ENCODE results near the gene BEST4. TPM values are rescaled to one million over a fixed set of nuclear protein-coding genes. Genes with fewer than 3 reads are reported as not detected.

Gene BEST4
- total RNA-seq = under 1 TPM; 0.14 to 0.28 (median 0.22) TPM
- polyA plus RNA-seq = 0.18 TPM
- long read RNA-seq, donor 1 = 0 reads
- long read RNA-seq, donor 2, partial matches to known transcripts = 1 of 1 reads
- long read RNA-seq, donor 2, other reads (novel, unspliced or antisense) = 0 of 1 reads
- long read RNA-seq, donor 3, partial matches to known transcripts = 1 of 2 reads
- long read RNA-seq, donor 3, other reads (novel, unspliced or antisense) = 1 of 2 reads
- long read RNA-seq, donor 4 = 0 reads

- Histone ChIP-seq H3K9me3 (ENCODE audit: control insufficient read depth, low read length) (no peaks in the 10 kb centered on the region), H3K4me3 (ENCODE audit: low read length) (no peak within 1 kb of the TSS), H3K4me1 (ENCODE audit: control insufficient read depth, insufficient read depth, low read length) (peaks cover 2% of the 10 kb centered on the region), H3K27me3 (ENCODE audit: control insufficient read depth, insufficient read depth) (no peaks in the 10 kb centered on the region), H3K27ac (ENCODE audit: low read length) (no peak within 1 kb of the TSS)
- WGBS = 82% methylated on average over 9 of the region's 9 CpGs
- peak; percentile 10 to 28 (median 17) for DNase-seq
- intact Hi-C loops (cut with DNase I) = loop anchor here in 2 of 4 donors (5.0 to 10.0 kb wide), 2 partner anchors 47 to 49 kb away; no protein-coding TSS in a partner anchor
- no peak for ATAC-seq
These were observed at the start of gene BEST4 for GRCh38 chr1:44788120-44788860. TSS of gene BEST4 (minus strand) at chr1:44788170. CDS start at chr1:44787705, 465 bp downstream.

- Histone ChIP-seq H3K4me3 (ENCODE audit: low read length) (no peak overlapping the region), H3K9me3 (ENCODE audit: control insufficient read depth, low read length) (no peaks in the 10 kb centered on the region), H3K27ac (ENCODE audit: low read length) (no peak overlapping the region), H3K4me1 (ENCODE audit: control insufficient read depth, insufficient read depth, low read length) (no peaks in the 10 kb centered on the region), H3K27me3 (ENCODE audit: control insufficient read depth, insufficient read depth) (no peaks in the 10 kb centered on the region)
- intact Hi-C loops (cut with DNase I) = loop anchor here in 3 of 4 donors (5.0 to 10.0 kb wide), 5 partner anchors 49 to 469 kb away; partner anchors contain the start of genes BEST4 (in 2 of the 3) and EIF2B3 (in 1 of the 3)
- WGBS = 64% methylated on average over 23 of the region's 23 CpGs
- DNase-seq (peak; percentile 89 to 95 (median 94)), ATAC-seq (peak; percentile 84 to 91)
These were observed 48.0 kb upstream of the BEST4 start for GRCh38 chr1:44835738-44836675.

- H3K4me1 ChIP-seq (ENCODE audit: control insufficient read depth, insufficient read depth, low read length) = no peaks in the 10 kb centered on the region
- no peak overlapping the region for H3K27ac ChIP-seq (ENCODE audit: low read length)
- H3K27me3 ChIP-seq (ENCODE audit: control insufficient read depth, insufficient read depth) = no peaks in the 10 kb centered on the region
- DNase-seq (no peak), ATAC-seq (no peak)
- no peaks in the 10 kb centered on the region for H3K9me3 ChIP-seq (ENCODE audit: control insufficient read depth, low read length)
- no peak overlapping the region for H3K4me3 ChIP-seq (ENCODE audit: low read length)
- intact Hi-C loops (cut with DNase I) = loop anchor here in 3 of 4 donors (5.0 to 10.0 kb wide), 5 partner anchors 37 to 470 kb away; partner anchors contain the start of genes BEST4 (in 1 of the 3) and EIF2B3 (in 1 of the 3)
- WGBS = 57% methylated on average over 7 of the region's 7 CpGs
These were observed 46.4 kb upstream of the BEST4 start for GRCh38 chr1:44834328-44834727.

GRCh38 chr1:44832056-44832705 is 44.2 kb upstream of the BEST4 start:
- no peaks in the 10 kb centered on the region for H3K4me1 ChIP-seq (ENCODE audit: control insufficient read depth, insufficient read depth, low read length)
- H3K27ac ChIP-seq (ENCODE audit: low read length) = no peak overlapping the region
- WGBS = 75% methylated on average over 13 of the region's 13 CpGs
- ATAC-seq (no peak), DNase-seq (no peak)
- no peaks in the 10 kb centered on the region for H3K9me3 ChIP-seq (ENCODE audit: control insufficient read depth, low read length)
- no peaks in the 10 kb centered on the region for H3K27me3 ChIP-seq (ENCODE audit: control insufficient read depth, insufficient read depth)
- intact Hi-C loops (cut with DNase I) = loop anchor here in 3 of 4 donors (5.0 to 10.0 kb wide), 5 partner anchors 35 to 473 kb away; partner anchors contain the start of genes BEST4 (in 1 of the 3) and EIF2B3 (in 1 of the 3)
- no peak overlapping the region for H3K4me3 ChIP-seq (ENCODE audit: low read length)

GRCh38 chr1:44831516-44831915 is 43.5 kb upstream of the BEST4 start:
- no peaks in the 10 kb centered on the region for H3K9me3 ChIP-seq (ENCODE audit: control insufficient read depth, low read length)
- no peaks in the 10 kb centered on the region for H3K27me3 ChIP-seq (ENCODE audit: control insufficient read depth, insufficient read depth)
- no peak overlapping the region for H3K4me3 ChIP-seq (ENCODE audit: low read length)
- DNase-seq (no peak), ATAC-seq (no peak)
- 45% methylated on average over 9 of the region's 9 CpGs for WGBS
- intact Hi-C loops (cut with DNase I) = loop anchor here in 3 of 4 donors (5.0 to 10.0 kb wide), 5 partner anchors 34 to 473 kb away; partner anchors contain the start of genes BEST4 (in 1 of the 3) and EIF2B3 (in 1 of the 3)
- no peaks in the 10 kb centered on the region for H3K4me1 ChIP-seq (ENCODE audit: control insufficient read depth, insufficient read depth, low read length)
- H3K27ac ChIP-seq (ENCODE audit: low read length) = no peak overlapping the region

- intact Hi-C loops (cut with DNase I) = loop anchor here in 3 of 4 donors (5.0 to 10.0 kb wide), 5 partner anchors 34 to 474 kb away; partner anchors contain the start of genes BEST4 (in 1 of the 3) and EIF2B3 (in 1 of the 3)
- Histone ChIP-seq H3K27ac (ENCODE audit: low read length) (no peak overlapping the region), H3K9me3 (ENCODE audit: control insufficient read depth, low read length) (no peaks in the 10 kb centered on the region), H3K27me3 (ENCODE audit: control insufficient read depth, insufficient read depth) (no peaks in the 10 kb centered on the region), H3K4me3 (ENCODE audit: low read length) (no peak overlapping the region), H3K4me1 (ENCODE audit: control insufficient read depth, insufficient read depth, low read length) (no peaks in the 10 kb centered on the region)
- 78% methylated on average over 10 of the region's 10 CpGs for WGBS
- no peak for DNase-seq
- no peak for ATAC-seq
These were observed 42.9 kb upstream of the BEST4 start for GRCh38 chr1:44830900-44831304.

GRCh38 chr1:44829506-44830384 is 41.8 kb upstream of the BEST4 start:
- Histone ChIP-seq H3K27ac (ENCODE audit: low read length) (no peak overlapping the region), H3K4me3 (ENCODE audit: low read length) (no peak overlapping the region), H3K4me1 (ENCODE audit: control insufficient read depth, insufficient read depth, low read length) (no peaks in the 10 kb centered on the region), H3K9me3 (ENCODE audit: control insufficient read depth, low read length) (no peaks in the 10 kb centered on the region), H3K27me3 (ENCODE audit: control insufficient read depth, insufficient read depth) (no peaks in the 10 kb centered on the region)
- ATAC-seq (no peak), DNase-seq (no peak)
- 78% methylated on average over 12 of the region's 12 CpGs for WGBS
- intact Hi-C loops (cut with DNase I) = loop anchor here in 3 of 4 donors (5.0 to 10.0 kb wide), 5 partner anchors 32 to 475 kb away; partner anchors contain the start of genes BEST4 (in 1 of the 3) and EIF2B3 (in 1 of the 3)

GRCh38 chr1:44828841-44829440 is 41.0 kb upstream of the BEST4 start:
- no peak overlapping the region for H3K27ac ChIP-seq (ENCODE audit: low read length)
- no peaks in the 10 kb centered on the region for H3K4me1 ChIP-seq (ENCODE audit: control insufficient read depth, insufficient read depth, low read length)
- DNase-seq (no peak), ATAC-seq (no peak)
- WGBS = 93% methylated on average over 15 of the region's 15 CpGs
- no peaks in the 10 kb centered on the region for H3K27me3 ChIP-seq (ENCODE audit: control insufficient read depth, insufficient read depth)
- H3K9me3 ChIP-seq (ENCODE audit: control insufficient read depth, low read length) = no peaks in the 10 kb centered on the region
- intact Hi-C loops (cut with DNase I) = no loop called here
- no peak overlapping the region for H3K4me3 ChIP-seq (ENCODE audit: low read length)

GRCh38 chr1:44828003-44828651 is 40.2 kb upstream of the BEST4 start:
- intact Hi-C loops (cut with DNase I) = no loop called here
- 96% methylated on average over 21 of the region's 21 CpGs for WGBS

More at GRCh38 chr1:44828003-44828651, 40.2 kb upstream of the BEST4 start:
- H3K4me3 ChIP-seq (ENCODE audit: low read length) = no peak overlapping the region
- ATAC-seq = no peak
- no peaks in the 10 kb centered on the region for H3K4me1 ChIP-seq (ENCODE audit: control insufficient read depth, insufficient read depth, low read length)
- no peaks in the 10 kb centered on the region for H3K27me3 ChIP-seq (ENCODE audit: control insufficient read depth, insufficient read depth)
- no peaks in the 10 kb centered on the region for H3K9me3 ChIP-seq (ENCODE audit: control insufficient read depth, low read length)
- DNase-seq = peak in 1 of 3 donors; percentile 64
- H3K27ac ChIP-seq (ENCODE audit: low read length) = no peak overlapping the region

All from right cardiac atrium (tissue), 5 donors.